Prostate gland (tissue), 2 donors: Measurements from ENCODE around the gene PTPRG. TPM values are rescaled to one million over a fixed set of nuclear protein-coding genes. Genes with fewer than 3 reads are reported as not detected.

ENCODE experiments used
- DNase-seq: peaks from one replicate; pipeline ENCODE4 v3.0.0-alpha.2; 2019; ENCODE audit warnings: low spot score
- H3K27ac ChIP-seq, 2 donors: fragments of 200-600 bp; sonication (generic); 2 replicates each; pipeline ENCODE4 v1.5.1; 2017 to 2019
- H3K27me3 ChIP-seq: fragments of 200-600 bp; sonication (generic); replicated peaks from 2 replicates; pipeline ENCODE4 v1.5.1; 2019; ENCODE audit not compliant: insufficient read depth
- H3K36me3 ChIP-seq, 2 donors: fragments of 200-600 bp; sonication (generic); 1 replicate in 1 of 2; 2 replicates in 1 of 2; pipeline versions ENCODE4 v1.5.1 to v1.8.1; 2017 to 2019
- H3K4me1 ChIP-seq: fragments of 200-600 bp; sonication (generic); replicated peaks from 2 replicates; pipeline ENCODE4 v1.5.1; 2019
- H3K4me3 ChIP-seq, 2 donors: fragments of 200-600 bp; sonication (generic); 2 replicates each; pipeline ENCODE4 v1.5.1; 2017 to 2019
- H3K9me3 ChIP-seq: fragments of 200-600 bp; sonication (generic); 2 replicates; pipeline ENCODE4 v1.5.1; 2017
- CTCF ChIP-seq, 4 experiments: fragments of 200-600 bp in 2 of 4; fragments of 450-650 bp in 2 of 4; sonication (generic) in 2 of 4; IDR thresholded peaks; 1 replicate in 3 of 4; 2 replicates in 1 of 4; pipeline ENCODE4 v1.5.1; 2016 to 2019; ENCODE audit warnings: antibody characterized with exemption in 4 of 4, mild to moderate bottlenecking in 2 of 4, moderate library complexity in 2 of 4
- POLR2A ChIP-seq: fragments of 450-650 bp; IDR thresholded peaks from one replicate; pipeline ENCODE4 v1.6.1; 2016; ENCODE audit warnings: antibody characterized with exemption, mild to moderate bottlenecking
- POLR2AphosphoS5 ChIP-seq: sonication (generic); formaldehyde crosslinking; IDR thresholded peaks from one replicate; pipeline ENCODE4 v1.6.1; 2017; ENCODE audit warnings: antibody characterized with exemption
- WGBS: methylation state at CpG from one replicate; pipeline ENCODE4 v1.1.5; 2018; 5-methylcytosine and 5-hydroxymethylcytosine counted together
- intact Hi-C: fragments of 100-400 bp; cut with DNase I; formaldehyde crosslinking; loops from one replicate; pipeline ENCODE4 v1.14.2; 2022
- total RNA-seq, 2 donors: library from RNA; depleted of rRNA; stranded (reverse); fragments of >200 nt; gene quantifications; one replicate each; pipeline ENCODE4 v1.1.0, GENCODE V29; 2016

PTPRG gene
- total RNA-seq, 2 donors from 2014 or later = 22.0 to 78.6 TPM

- Histone ChIP-seq H3K27ac (no peak overlapping the region), H3K9me3 (no peaks in the 10 kb centered on the region), H3K4me1 (no peaks in the 10 kb centered on the region), H3K36me3 (no peaks in the 10 kb centered on the region), H3K27me3 (no peaks in the 10 kb centered on the region), H3K4me3 (no peak overlapping the region)
- WGBS = 13% methylated on average over 1 of the region's 1 CpG
- intact Hi-C loops = no loop called here
- no peak for DNase-seq
- TF ChIP-seq POLR2A (no peak), CTCF (IDR thresholded peaks at IDR 0.05) (no peak), POLR2AphosphoS5 (no peak)
These were observed 179.1 kb downstream of the PTPRG start for GRCh38 chr3:61740494-61740893.

- no peaks in the 10 kb centered on the region for H3K4me1 ChIP-seq
- H3K36me3 ChIP-seq = no peaks in the 10 kb centered on the region
- no peak for DNase-seq
- intact Hi-C loops = no loop called here
- H3K27ac ChIP-seq = no peak overlapping the region
- H3K27me3 ChIP-seq = no peaks in the 10 kb centered on the region
- no peaks in the 10 kb centered on the region for H3K9me3 ChIP-seq
- no peak for TF ChIP-seq POLR2AphosphoS5
- no peak for TF ChIP-seq CTCF (IDR thresholded peaks at IDR 0.05)
- no peak for TF ChIP-seq POLR2A
- H3K4me3 ChIP-seq = no peak overlapping the region
- 91% methylated on average over 3 of the region's 3 CpGs for WGBS
These were observed 180.2 kb downstream of the PTPRG start for GRCh38 chr3:61741551-61741950.

- H3K27ac ChIP-seq = no peak overlapping the region
- no peak overlapping the region for H3K4me3 ChIP-seq
- H3K27me3 ChIP-seq = no peaks in the 10 kb centered on the region
- intact Hi-C loops = no loop called here
- H3K4me1 ChIP-seq = no peaks in the 10 kb centered on the region
- 76% methylated on average over 7 of the region's 7 CpGs for WGBS
- H3K9me3 ChIP-seq = no peaks in the 10 kb centered on the region
- no peak for TF ChIP-seq POLR2A
- no peak for TF ChIP-seq POLR2AphosphoS5
- no peak for TF ChIP-seq CTCF (IDR thresholded peaks at IDR 0.05)
- DNase-seq = no peak
- H3K36me3 ChIP-seq = no peaks in the 10 kb centered on the region
These were observed 180.6 kb downstream of the PTPRG start for GRCh38 chr3:61742006-61742405.

- 98% methylated on average over 11 of the region's 11 CpGs for WGBS
- DNase-seq = no peak
- TF ChIP-seq POLR2A (no peak), POLR2AphosphoS5 (no peak), CTCF (IDR thresholded peaks at IDR 0.05) (no peak)
- H3K27me3 ChIP-seq = no peaks in the 10 kb centered on the region
- H3K4me3 ChIP-seq = no peak overlapping the region
- H3K36me3 ChIP-seq = no peaks in the 10 kb centered on the region
- H3K27ac ChIP-seq = no peak overlapping the region
- no peaks in the 10 kb centered on the region for H3K4me1 ChIP-seq
- H3K9me3 ChIP-seq = no peaks in the 10 kb centered on the region
- intact Hi-C loops = no loop called here
These were observed 181.7 kb downstream of the PTPRG start for GRCh38 chr3:61743067-61743466.

GRCh38 chr3:61743686-61744242 lies 182.4 kb downstream of the PTPRG start:
- DNase-seq = no peak
- TF ChIP-seq POLR2A (no peak), CTCF (IDR thresholded peaks at IDR 0.05) (no peak), POLR2AphosphoS5 (no peak)
- H3K36me3 ChIP-seq = no peaks in the 10 kb centered on the region
- intact Hi-C loops = no loop called here
- H3K27me3 ChIP-seq = no peaks in the 10 kb centered on the region
- no peak overlapping the region for H3K4me3 ChIP-seq
- H3K27ac ChIP-seq = no peak overlapping the region
- WGBS = 47% methylated on average over 2 of the region's 2 CpGs
- no peaks in the 10 kb centered on the region for H3K4me1 ChIP-seq
- no peaks in the 10 kb centered on the region for H3K9me3 ChIP-seq
